PC-9 (cell line): ENCODE results near the gene ADAP1. TPM values are rescaled to one million over a fixed set of nuclear protein-coding genes. Genes with fewer than 3 reads are reported as not detected.
A peak's percentile ranks its signal among the peaks of the same experiment; 100 is the strongest.

Source experiments
- BruUV-seq: library from RNA; stranded (reverse); fragments of 400-500 nt; replicated peaks from 2 replicates; lab custom pipeline; 2021; lab: Mats Ljungman, UMichigan
- CTCF ChIA-PET: fragments of 300-600 bp; sonication (Branson Sonifier 250); formaldehyde crosslinking; loops from one replicate; lab custom pipeline; 2022; ENCODE audit warnings: antibody characterized with exemption; lab: Charles Lee
- POLR2A ChIA-PET: fragments of 300-600 bp; sonication (Branson Sonifier 250); formaldehyde crosslinking; loops from one replicate; lab custom pipeline; 2022; ENCODE audit warnings: antibody characterized with exemption; ENCODE audit not compliant: unreplicated experiment; lab: Charles Lee
- DNase-seq, 2 experiments: peaks; one replicate each; pipeline versions ENCODE4 v3.0.0 to v3.0.0-alpha.2; 2015 to 2022; ENCODE audit warnings: mixed read lengths in 1 of 2
- H2AFZ ChIP-seq: fragments of 200-600 bp; sonication (generic); 2 replicates; pipeline ENCODE4 v1.8.1; 2017; ENCODE audit warnings: antibody characterized with exemption
- H3F3A ChIP-seq: fragments of 200-600 bp; sonication (generic); 2 replicates; pipeline ENCODE4 v1.8.1; 2017; ENCODE audit warnings: antibody characterized with exemption, mild to moderate bottlenecking, low read depth; ENCODE audit not compliant: insufficient read depth
- H3K27ac ChIP-seq: fragments of 200-600 bp; sonication (generic); 2 replicates; pipeline ENCODE4 v1.6.1; 2016; ENCODE audit warnings: mixed run types
- H3K27me3 ChIP-seq: fragments of 200-600 bp; sonication (generic); 2 replicates; pipeline ENCODE4 v1.6.1; 2016; ENCODE audit warnings: low read depth, mixed run types; ENCODE audit not compliant: insufficient read depth
- H3K36me3 ChIP-seq: fragments of 200-600 bp; sonication (generic); 2 replicates; pipeline ENCODE4 v1.6.1; 2016; ENCODE audit warnings: low read depth, mixed run types
- H3K4me1 ChIP-seq: fragments of 200-600 bp; sonication (generic); replicated peaks from 2 replicates; pipeline ENCODE4 v1.6.1; 2016; ENCODE audit warnings: mixed run types; ENCODE audit not compliant: insufficient read depth
- H3K4me2 ChIP-seq: fragments of 200-600 bp; sonication (generic); 2 replicates; pipeline ENCODE4 v1.6.1; 2017; ENCODE audit warnings: mixed run types
- H3K4me3 ChIP-seq: fragments of 200-600 bp; sonication (generic); 2 replicates; pipeline ENCODE4 v1.6.1; 2016; ENCODE audit warnings: mixed run types
- H3K79me2 ChIP-seq: fragments of 200-600 bp; sonication (generic); 2 replicates; pipeline ENCODE4 v1.6.1; 2017; ENCODE audit warnings: low read depth, mixed run types
- H3K9me2 ChIP-seq: fragments of 200-600 bp; sonication (generic); 2 replicates; pipeline ENCODE4 v1.8.1; 2017; ENCODE audit warnings: mild to moderate bottlenecking; ENCODE audit not compliant: insufficient read depth
- H3K9me3 ChIP-seq: fragments of 200-600 bp; sonication (generic); 2 replicates; pipeline ENCODE4 v1.8.1; 2016; ENCODE audit warnings: low read depth; ENCODE audit not compliant: insufficient read depth
- H4K20me1 ChIP-seq: fragments of 200-600 bp; sonication (generic); 2 replicates; pipeline ENCODE4 v1.8.1; 2017; ENCODE audit not compliant: insufficient read depth
- CTCF ChIP-seq: fragments of 200-600 bp; sonication (generic); conservative IDR thresholded peaks from 2 replicates; pipeline ENCODE4 v1.6.1; 2017; ENCODE audit warnings: mixed run types, antibody characterized with exemption, mild to moderate bottlenecking, moderate library complexity
- EZH2 ChIP-seq: fragments of 200-600 bp; sonication (generic); IDR thresholded peaks from 2 replicates; pipeline ENCODE4 v1.8.0; 2017; ENCODE audit warnings: antibody characterized with exemption, low read depth
- intact Hi-C: fragments of 100-400 bp; cut with micrococcal nuclease; formaldehyde crosslinking; loops from one replicate; pipeline ENCODE4 v1.10.0; 2022; ENCODE audit not compliant: unreplicated experiment
- total RNA-seq: library from RNA; stranded (reverse); gene quantifications from 2 replicates; pipeline ENCODE4 v1.2.3, GENCODE V29; 2021

ADAP1 gene
- total RNA-seq, 1 experiment from 2014 or later: 73.9 TPM

DNA sequence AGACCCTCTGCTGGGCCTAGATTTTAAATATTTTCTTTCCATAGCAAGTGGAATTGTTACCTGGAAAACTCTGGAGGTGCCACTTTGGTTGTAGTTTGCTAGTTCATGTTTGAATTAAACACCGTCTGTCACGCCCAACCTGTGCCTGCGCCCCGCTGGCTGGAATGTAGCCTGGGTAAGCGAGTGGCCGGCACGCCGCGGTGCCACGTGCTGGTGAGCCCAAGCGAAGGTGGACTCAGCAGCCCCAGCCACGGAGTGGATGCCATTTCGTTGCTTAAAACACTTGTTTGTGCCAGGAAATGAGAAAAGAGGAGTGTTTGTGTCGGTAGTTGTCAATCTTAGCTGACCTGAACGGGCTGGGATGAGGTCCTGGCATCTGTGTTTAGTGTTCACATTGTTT lies 75.4 kb downstream of the ADAP1 start:
- no peak overlapping the region for H3K4me3 ChIP-seq
- H3K27ac ChIP-seq: no peak overlapping the region
- peaks cover 15% of the 10 kb centered on the region for H3K4me1 ChIP-seq
- TSS peak; percentile 32 for BruUV-seq
- H3F3A ChIP-seq: peaks cover 18% of the 10 kb centered on the region; the same call in 1 of the 2 replicates
- H3K4me2 ChIP-seq: peak overlapping the region; percentile 95; the same call in 1 of the 2 replicates
- H4K20me1 ChIP-seq: peaks cover 60% of the 10 kb centered on the region
- POLR2A ChIA-PET: no interaction called here
- peaks cover 11% of the 10 kb centered on the region for H3K36me3 ChIP-seq
- H3K9me2 ChIP-seq: no peaks in the 10 kb centered on the region
- TF ChIP-seq EZH2 (no peak), CTCF (no peak)
- H3K27me3 ChIP-seq: no peaks in the 10 kb centered on the region
- CTCF ChIA-PET: interaction anchor here (0.7 kb wide), 2 partner anchors 44 to 119 kb away, joined by 4 to 10 read pairs; no protein-coding TSS in a partner anchor
- no peaks in the 10 kb centered on the region for H3K9me3 ChIP-seq
- peaks cover 71% of the 10 kb centered on the region for H3K79me2 ChIP-seq
- no peak for DNase-seq
- H2AFZ ChIP-seq: no peak overlapping the region
- intact Hi-C loops: loop anchor here (5.0 kb wide), 1 partner anchor 278 kb away; no protein-coding TSS in a partner anchor

- POLR2A ChIA-PET: interaction anchor here (0.6 kb wide), 1 partner anchor 556 kb away, joined by 3 read pairs; no protein-coding TSS in a partner anchor
- no TSS peak for BruUV-seq
- Histone ChIP-seq H3K79me2 (peaks cover 55% of the 10 kb centered on the region), H3F3A (peaks cover 31% of the 10 kb centered on the region), H3K4me3 (peak overlapping the region; percentile 67), H3K27ac (peak overlapping the region; percentile 40), H3K9me3 (no peaks in the 10 kb centered on the region), H2AFZ (0 out of 2 replicates have a peak overlapping the region, but pooled peaks have one; percentile 58), H3K36me3 (peaks cover 25% of the 10 kb centered on the region), H3K9me2 (no peaks in the 10 kb centered on the region), H3K27me3 (no peaks in the 10 kb centered on the region), H3K4me2 (peak overlapping the region; percentile 95), H4K20me1 (peaks cover 45% of the 10 kb centered on the region), H3K4me1 (peaks cover 20% of the 10 kb centered on the region)
- intact Hi-C loops: loop anchor here (1.0 to 5.0 kb wide), 5 partner anchors 23 to 299 kb away; no protein-coding TSS in a partner anchor
- peak; percentile 54 to 74 for DNase-seq
- CTCF ChIA-PET: interaction anchor here (0.6 kb wide), 1 partner anchor 76 kb away, joined by 5 read pairs; no protein-coding TSS in a partner anchor
- no peak for TF ChIP-seq CTCF
- no peak for TF ChIP-seq EZH2
Observed at GRCh38 chr7:877312-878232, 76.9 kb downstream of the ADAP1 start.

GRCh38 chr7:876972-877311 lies 77.5 kb downstream of the ADAP1 start:
- peak overlapping the region; percentile 58; the same call in 1 of the 2 replicates for H2AFZ ChIP-seq

More at GRCh38 chr7:876972-877311, 77.5 kb downstream of the ADAP1 start:
- CTCF ChIA-PET: interaction anchor here (0.6 kb wide), 1 partner anchor 77 kb away, joined by 5 read pairs; no protein-coding TSS in a partner anchor
- Histone ChIP-seq H3K27ac (peak overlapping the region; percentile 40), H3K27me3 (no peaks in the 10 kb centered on the region), H3K36me3 (peaks cover 27% of the 10 kb centered on the region), H3K4me1 (peaks cover 20% of the 10 kb centered on the region), H3K79me2 (peaks cover 49% of the 10 kb centered on the region), H4K20me1 (peaks cover 41% of the 10 kb centered on the region), H3K9me2 (no peaks in the 10 kb centered on the region), H3K4me2 (peak overlapping the region; percentile 95), H3K4me3 (peak overlapping the region; percentile 67), H3K9me3 (no peaks in the 10 kb centered on the region), H3F3A (peaks cover 37% of the 10 kb centered on the region)
- intact Hi-C loops: loop anchor here (1.0 to 5.0 kb wide), 7 partner anchors 24 to 300 kb away; no protein-coding TSS in a partner anchor
- no TSS peak for BruUV-seq
- no peak for TF ChIP-seq CTCF
- TF ChIP-seq EZH2: no peak
- peak in 1 of 2 experiments; percentile 43 for DNase-seq
- POLR2A ChIA-PET: interaction anchor here (0.6 kb wide), 2 partner anchors 46 to 555 kb away, joined by 3 read pairs; no protein-coding TSS in a partner anchor
